WTC11 (cell line): ENCODE results near the gene RHOV. TPM values are rescaled to one million over a fixed set of nuclear protein-coding genes. Genes with fewer than 3 reads are reported as not detected.

Source experiments
- ATAC-seq: fragments of 200-7000 bp; cut with Tn5 transposase; 2 replicates; pipeline ENCODE4 v1.10.0; 2021; ENCODE audit warnings: mild to moderate bottlenecking, moderate library complexity
- CTCF ChIA-PET: fragments of 300-600 bp; sonication (Branson Sonifier 250); formaldehyde crosslinking; loops from one replicate; lab custom pipeline; 2021; ENCODE audit warnings: antibody characterized with exemption; lab: Charles Lee
- POLR2A ChIA-PET: fragments of 350-600 bp; sonication (Branson Sonifier 250); formaldehyde crosslinking; loops from one replicate; lab custom pipeline; 2021; ENCODE audit warnings: antibody characterized with exemption; lab: Charles Lee
- DNase-seq: peaks from one replicate; pipeline ENCODE4 v3.0.0; 2021; ENCODE audit warnings: low spot score
- H3K27ac Mint-ChIP-seq: 2 replicates; pipeline ENCODE4 v1.8.0; 2021; ENCODE audit warnings: mixed read lengths
- H3K27me3 Mint-ChIP-seq: 2 replicates; pipeline ENCODE4 v1.8.0; 2021; ENCODE audit warnings: low read depth, mild to moderate bottlenecking, moderate library complexity, mixed read lengths
- H3K36me3 Mint-ChIP-seq: 2 replicates; pipeline ENCODE4 v1.8.0; 2021; ENCODE audit warnings: mixed read lengths
- H3K4me1 Mint-ChIP-seq: 2 replicates; pipeline ENCODE4 v1.8.0; 2022; ENCODE audit warnings: mixed read lengths
- H3K4me3 Mint-ChIP-seq: 2 replicates; pipeline ENCODE4 v1.8.0; 2021; ENCODE audit warnings: mild to moderate bottlenecking, moderate library complexity, mixed read lengths
- H3K9me3 Mint-ChIP-seq: 2 replicates; pipeline ENCODE4 v1.8.0; 2021; ENCODE audit warnings: mixed read lengths
- ATF2 ChIP-seq: sonication (generic); formaldehyde crosslinking; IDR thresholded peaks from 2 replicates; pipeline ENCODE4 v1.8.1; 2022; ENCODE audit warnings: low read depth, missing genetic modification reagents, borderline replicate concordance
- ELF4 ChIP-seq: sonication (generic); formaldehyde crosslinking; IDR thresholded peaks from 2 replicates; pipeline ENCODE4 v1.8.1; 2022; ENCODE audit warnings: low read depth, mild to moderate bottlenecking, moderate library complexity, missing genetic modification reagents
- EMX1 ChIP-seq: fragments of 250-450 bp; sonication (Bioruptor Pico); IDR thresholded peaks from 2 replicates; pipeline ENCODE4 v1.8.0; 2021; ENCODE audit warnings: mild to moderate bottlenecking
- ESRRA ChIP-seq: sonication (generic); formaldehyde crosslinking; IDR thresholded peaks from 2 replicates; pipeline ENCODE4 v1.8.1; 2022; ENCODE audit warnings: mild to moderate bottlenecking, missing genetic modification reagents, borderline replicate concordance
- FOXJ3 ChIP-seq: sonication (generic); formaldehyde crosslinking; IDR thresholded peaks from 2 replicates; pipeline ENCODE4 v1.9.0; 2021; ENCODE audit warnings: missing genetic modification reagents, mild to moderate bottlenecking, borderline replicate concordance
- IRF1 ChIP-seq: sonication (generic); formaldehyde crosslinking; IDR thresholded peaks from 2 replicates; pipeline ENCODE4 v1.8.0; 2023; ENCODE audit warnings: missing genetic modification reagents
- JAZF1 ChIP-seq: fragments of 250-450 bp; sonication (Bioruptor Pico); IDR thresholded peaks from 2 replicates; pipeline ENCODE4 v1.9.0; 2021; ENCODE audit warnings: moderate library complexity, mild to moderate bottlenecking, inconsistent platforms
- MLX ChIP-seq: sonication (generic); formaldehyde crosslinking; IDR thresholded peaks from 2 replicates; pipeline ENCODE4 v1.8.1; 2023; ENCODE audit warnings: mild to moderate bottlenecking, missing genetic modification reagents, moderate library complexity
- NR3C1 ChIP-seq: sonication (generic); formaldehyde crosslinking; conservative IDR thresholded peaks from 2 replicates; pipeline ENCODE4 v1.8.1; 2023; ENCODE audit warnings: low read depth, mild to moderate bottlenecking, missing genetic modification reagents
- RELA ChIP-seq: sonication (generic); formaldehyde crosslinking; IDR thresholded peaks from 2 replicates; pipeline ENCODE4 v1.8.1; 2022; ENCODE audit warnings: missing genetic modification reagents, mild to moderate bottlenecking, borderline replicate concordance
- TCF7 ChIP-seq: sonication (generic); formaldehyde crosslinking; IDR thresholded peaks from 2 replicates; pipeline ENCODE4 v1.8.0; 2022; ENCODE audit warnings: mild to moderate bottlenecking, low read depth, missing genetic modification reagents, moderate library complexity
- TEAD4 ChIP-seq: sonication (generic); formaldehyde crosslinking; IDR thresholded peaks from 2 replicates; pipeline ENCODE4 v1.8.0; 2022; ENCODE audit warnings: mild to moderate bottlenecking, missing genetic modification reagents
- TP53 ChIP-seq: sonication (generic); formaldehyde crosslinking; IDR thresholded peaks from 2 replicates; pipeline ENCODE4 v1.8.1; 2023; ENCODE audit warnings: mild to moderate bottlenecking, missing genetic modification reagents
- ZBTB43 ChIP-seq: sonication (generic); formaldehyde crosslinking; IDR thresholded peaks from 2 replicates; pipeline ENCODE4 v1.8.1; 2023; ENCODE audit warnings: mild to moderate bottlenecking, missing genetic modification reagents
- ZNF219 ChIP-seq: sonication (generic); formaldehyde crosslinking; IDR thresholded peaks from 2 replicates; pipeline ENCODE4 v1.8.0; 2023; ENCODE audit warnings: missing genetic modification reagents, mild to moderate bottlenecking, borderline replicate concordance
- ZNF263 ChIP-seq: sonication (generic); formaldehyde crosslinking; IDR thresholded peaks from 2 replicates; pipeline ENCODE4 v1.8.1; 2022; ENCODE audit warnings: low read depth, mild to moderate bottlenecking, moderate library complexity, missing genetic modification reagents
- ZNF416 ChIP-seq: fragments of 250-450 bp; sonication (Bioruptor Pico); IDR thresholded peaks from 2 replicates; pipeline ENCODE4 v1.9.0; 2021; ENCODE audit warnings: mild to moderate bottlenecking, inconsistent platforms
- ZNF425 ChIP-seq: fragments of 250-450 bp; sonication (Bioruptor Pico); conservative IDR thresholded peaks from 2 replicates; pipeline ENCODE4 v1.9.0; 2021; ENCODE audit warnings: mild to moderate bottlenecking
- ZNF512 ChIP-seq: sonication (generic); formaldehyde crosslinking; IDR thresholded peaks from 2 replicates; pipeline ENCODE4 v1.8.1; 2022; ENCODE audit warnings: missing genetic modification reagents, borderline replicate concordance
- total RNA-seq: library from RNA; stranded (reverse); gene quantifications from 3 replicates; pipeline ENCODE4 v1.2.3, GENCODE V29; 2021

RHOV gene
- total RNA-seq, 1 experiment from 2014 or later = 5.0 TPM

- no peak for DNase-seq
- peaks cover 76% of the 10 kb centered on the region for H3K27me3 Mint-ChIP-seq
- peaks cover 16% of the 10 kb centered on the region for H3K4me1 Mint-ChIP-seq
- H3K9me3 Mint-ChIP-seq = no peaks in the 10 kb centered on the region
- TF ChIP-seq ZNF219 (CRISPR knock-in tag) (no peak), JAZF1 (CRISPR knock-in tag) (no peak), ZNF263 (CRISPR knock-in tag) (no peak)
- H3K27ac Mint-ChIP-seq = no peak overlapping the region; the same call in 1 of the 2 replicates
- no peaks in the 10 kb centered on the region for H3K36me3 Mint-ChIP-seq
- ChIA-PET POLR2A (no interaction called here), CTCF (interaction anchor here (1.0 to 10.6 kb wide), 7 partner anchors 8 to 28 kb away, joined by 3 to 203 read pairs (median 6); partner anchors contain the start of gene VPS18)
- ATAC-seq = no peak
- H3K4me3 Mint-ChIP-seq = no peak overlapping the region
Observed at GRCh38 chr15:40922608-40923005, 48.6 kb upstream of the RHOV start.

- POLR2A ChIA-PET = interaction anchor here (0.6 to 1.1 kb wide), 2 partner anchors 10 to 32 kb away, joined by 3 read pairs; no protein-coding TSS in a partner anchor
- no peak for DNase-seq
- CTCF ChIA-PET = interaction anchor here (1.0 to 7.4 kb wide), 5 partner anchors 7 to 178 kb away, joined by 3 to 88 read pairs (median 3); no protein-coding TSS in a partner anchor
- Mint-ChIP-seq H3K9me3 (no peaks in the 10 kb centered on the region), H3K4me1 (peaks cover 13% of the 10 kb centered on the region), H3K27me3 (peaks cover 71% of the 10 kb centered on the region), H3K27ac (no peak overlapping the region), H3K36me3 (no peaks in the 10 kb centered on the region), H3K4me3 (no peak overlapping the region)
- TF ChIP-seq ZNF512 (no peak), TEAD4 (CRISPR knock-in tag) (no peak), ZBTB43 (CRISPR knock-in tag) (no peak), ATF2 (no peak), TCF7 (no peak), ZNF425 (no peak), MLX (CRISPR knock-in tag) (no peak), RELA (no peak), FOXJ3 (no peak), ZNF416 (CRISPR knock-in tag) (no peak), EMX1 (CRISPR knock-in tag) (no peak), TP53 (CRISPR knock-in tag) (no peak), IRF1 (CRISPR knock-in tag) (no peak), ESRRA (CRISPR knock-in tag) (no peak), ELF4 (CRISPR knock-in tag) (no peak), NR3C1 (CRISPR knock-in tag) (no peak)
- ATAC-seq = no peak
Observed at GRCh38 chr15:40921949-40922607, 48.0 kb upstream of the RHOV start.
